Astrocyte of the spinal cord (primary cell): ENCODE data around the gene RNF212B.
"Not testable (repeated sequence)": the region's sequence is repeated elsewhere in the genome, so short reads cannot be mapped to it uniquely, and the experiment has no call there.

Experiments used
- DNase-seq: peaks from one replicate; pipeline ENCODE4 v3.0.0; 2011; ENCODE audit warnings: low read depth, low spot score
- H3K4me3 ChIP-seq: 2 replicates; pipeline ENCODE4 v1.5.1; 2011; ENCODE audit warnings: low read depth, mild to moderate bottlenecking, low read length, moderate library complexity
- CTCF ChIP-seq: IDR thresholded peaks from 2 replicates; pipeline ENCODE4 v1.5.1; 2012; ENCODE audit warnings: low read depth, mild to moderate bottlenecking, low read length, inconsistent platforms
- in situ Hi-C: cut with HindIII; loops from 2 replicates; pipeline ENCODE4 v1.10.0; 2017; ENCODE audit warnings: low sequenced_read_pairs

RNF212B gene

GRCh38 chr14:23227566-23227965, 10.2 kb upstream of the RNF212B start:
- no peak for TF ChIP-seq CTCF
- DNase-seq: no peak
- no peak overlapping the region for H3K4me3 ChIP-seq
- in situ Hi-C loops: no loop called here

GRCh38 chr14:23228812-23229211, 8.9 kb upstream of the RNF212B start:
- TF ChIP-seq CTCF: no peak
- in situ Hi-C loops: no loop called here
- DNase-seq: no peak
- H3K4me3 ChIP-seq: no peak overlapping the region

GRCh38 chr14:23232241-23232808, 5.4 kb upstream of the RNF212B start:
- in situ Hi-C loops, H3K4me3 ChIP-seq, DNase-seq: not testable (repeated sequence)

- no peak for TF ChIP-seq CTCF
- H3K4me3 ChIP-seq: no peak overlapping the region
- DNase-seq: no peak
- in situ Hi-C loops: no loop called here
These were observed 2.9 kb downstream of the RNF212B start for GRCh38 chr14:23240661-23241060.

- DNase-seq, H3K4me3 ChIP-seq, in situ Hi-C loops: not testable (repeated sequence)
These were observed 3.5 kb downstream of the RNF212B start for GRCh38 chr14:23241061-23241715.

- in situ Hi-C loops: no loop called here
- H3K4me3 ChIP-seq: no peak overlapping the region
- no peak for DNase-seq
- no peak for TF ChIP-seq CTCF
These were observed 4.3 kb downstream of the RNF212B start for GRCh38 chr14:23242076-23242475.

GRCh38 chr14:23243066-23243465, 5.3 kb downstream of the RNF212B start:
- no peak for TF ChIP-seq CTCF
- H3K4me3 ChIP-seq: no peak overlapping the region
- DNase-seq: no peak
- in situ Hi-C loops: no loop called here
